A549 treated with GW870086 at 1 μM for 4 hours (cell line): ENCODE results near the gene SPOPL. TPM values are rescaled to one million over a fixed set of nuclear protein-coding genes. Genes with fewer than 3 reads are reported as not detected.

Source experiments
- total RNA-seq: library from RNA; stranded (reverse); fragments of 200-300 nt; extraction: Qiagen RNA extraction; gene quantifications from 5 replicates; pipeline ENCODE4 v1.2.3, GENCODE V29; 2022; ENCODE audit warnings: low read depth

SPOPL gene
- 5.9 to 9.3 TPM (median 9.0 TPM) in 5 replicates for total RNA-seq

GRCh38 chr2:138501425-138502254 is at the start of gene SPOPL:
SPOPL (plus strand) TSS chr2:138501770; CDS start chr2:138550217, 48,447 bp downstream.

